HCT116 (cell line): ENCODE measurements around the gene SCN4B.

Experiments
- EZH2phosphoT487 ChIP-seq: fragments of 200-600 bp; IDR thresholded peaks from 2 replicates; pipeline ENCODE4 v1.6.1; 2018; ENCODE audit warnings: antibody characterized with exemption, borderline replicate concordance
- POLR2AphosphoS5 ChIP-seq: IDR thresholded peaks from 2 replicates; pipeline ENCODE4 v1.6.1; 2011; ENCODE audit warnings: mild to moderate bottlenecking, low read depth, low read length, moderate library complexity
- TF ChIP-seq, protein P1 (sequence below), 3 experiments: fragments of 200-600 bp in 1 of 3; sonication (generic) in 1 of 3; IDR thresholded peaks in 2 of 3; conservative IDR thresholded peaks in 1 of 3; 2 replicates each; pipeline ENCODE4 v1.5.1; 2012 to 2017; ENCODE audit warnings: low read depth in 2 of 3, low read length in 2 of 3, antibody characterized with exemption in 1 of 3, borderline replicate concordance in 1 of 3, control low read depth in 1 of 3, mild to moderate bottlenecking in 1 of 3, mixed read lengths in 1 of 3, mixed run types in 1 of 3, moderate library complexity in 1 of 3; ENCODE audit not compliant: insufficient read depth in 1 of 3
- TF ChIP-seq, protein P2 (sequence below): IDR thresholded peaks from 2 replicates; pipeline ENCODE4 v1.6.1; 2012

DNA sequence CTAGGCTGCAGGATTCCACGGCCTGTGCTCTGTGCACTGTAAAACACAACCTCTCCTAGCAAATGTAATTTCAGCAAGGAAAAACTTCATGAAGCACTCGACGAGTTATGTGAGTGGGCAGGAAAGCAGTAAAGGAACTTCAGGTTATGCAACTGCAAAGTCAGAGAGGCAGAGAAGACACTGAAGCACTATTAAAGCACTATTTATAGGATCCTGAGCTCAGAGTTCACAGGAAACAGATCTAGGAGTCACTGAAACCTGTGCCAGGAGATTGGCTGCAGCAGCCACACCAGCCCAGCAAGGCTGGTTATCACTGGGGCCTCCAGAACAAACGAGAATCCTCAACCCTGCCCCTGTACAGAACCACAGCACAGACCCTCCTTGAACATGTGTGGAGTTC lies 68.4 kb downstream of the SCN4B start:
- TF ChIP-seq, protein P1, sequence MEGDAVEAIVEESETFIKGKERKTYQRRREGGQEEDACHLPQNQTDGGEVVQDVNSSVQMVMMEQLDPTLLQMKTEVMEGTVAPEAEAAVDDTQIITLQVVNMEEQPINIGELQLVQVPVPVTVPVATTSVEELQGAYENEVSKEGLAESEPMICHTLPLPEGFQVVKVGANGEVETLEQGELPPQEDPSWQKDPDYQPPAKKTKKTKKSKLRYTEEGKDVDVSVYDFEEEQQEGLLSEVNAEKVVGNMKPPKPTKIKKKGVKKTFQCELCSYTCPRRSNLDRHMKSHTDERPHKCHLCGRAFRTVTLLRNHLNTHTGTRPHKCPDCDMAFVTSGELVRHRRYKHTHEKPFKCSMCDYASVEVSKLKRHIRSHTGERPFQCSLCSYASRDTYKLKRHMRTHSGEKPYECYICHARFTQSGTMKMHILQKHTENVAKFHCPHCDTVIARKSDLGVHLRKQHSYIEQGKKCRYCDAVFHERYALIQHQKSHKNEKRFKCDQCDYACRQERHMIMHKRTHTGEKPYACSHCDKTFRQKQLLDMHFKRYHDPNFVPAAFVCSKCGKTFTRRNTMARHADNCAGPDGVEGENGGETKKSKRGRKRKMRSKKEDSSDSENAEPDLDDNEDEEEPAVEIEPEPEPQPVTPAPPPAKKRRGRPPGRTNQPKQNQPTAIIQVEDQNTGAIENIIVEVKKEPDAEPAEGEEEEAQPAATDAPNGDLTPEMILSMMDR (IDR thresholded peaks at IDR 0.05 in 2 of 3, conservative IDR thresholded peaks at IDR 0.05 in 1 of 3; ENCODE audit: borderline replicate concordance in 1 of 3, insufficient read depth in 1 of 3, low read depth in 2 of 3, low read length in 2 of 3), result no peak
- TF ChIP-seq EZH2phosphoT487 (no peak), POLR2AphosphoS5 (no peak)
- TF ChIP-seq, protein P2, sequence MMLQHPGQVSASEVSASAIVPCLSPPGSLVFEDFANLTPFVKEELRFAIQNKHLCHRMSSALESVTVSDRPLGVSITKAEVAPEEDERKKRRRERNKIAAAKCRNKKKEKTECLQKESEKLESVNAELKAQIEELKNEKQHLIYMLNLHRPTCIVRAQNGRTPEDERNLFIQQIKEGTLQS, result no peak
